Keratinocyte (primary cell): ENCODE data around the gene RNF207. TPM values are rescaled to one million over a fixed set of nuclear protein-coding genes. Genes with fewer than 3 reads are reported as not detected.

Experiments used
- DNase-seq: peaks from one replicate; pipeline ENCODE4 v3.0.0-alpha.2; 2011; ENCODE audit warnings: low read depth, missing footprints, low spot score
- FAIRE-seq: peaks from 2 replicates; lab custom pipeline; 2011; peaks lifted over from hg19 to GRCh38; lab: Jason Lieb, UNC
- H2AFZ ChIP-seq: 2 replicates; pipeline ENCODE4 v1.6.0; 2012; ENCODE audit warnings: low read length, control low read depth, inconsistent platforms; ENCODE audit not compliant: control insufficient read depth
- H3K27ac ChIP-seq: 2 replicates; pipeline ENCODE4 v1.5.1; 2011; ENCODE audit warnings: low read length; ENCODE audit not compliant: control insufficient read depth, insufficient read depth
- H3K27me3 ChIP-seq: 3 replicates; pipeline ENCODE4 v1.6.0; 2011; ENCODE audit warnings: low read length; ENCODE audit not compliant: control insufficient read depth, insufficient read depth; ENCODE audit errors: extremely low read depth
- H3K36me3 ChIP-seq, 2 experiments: 2 replicates in 1 of 2; 3 replicates in 1 of 2; pipeline ENCODE4 v1.5.1; 2011; ENCODE audit warnings: low read length in 2 of 2, mild to moderate bottlenecking in 1 of 2; ENCODE audit not compliant: control insufficient read depth in 2 of 2, insufficient read depth in 2 of 2; ENCODE audit errors: extremely low read depth in 1 of 2
- H3K4me1 ChIP-seq: 3 replicates; pipeline ENCODE4 v1.5.1; 2011; ENCODE audit warnings: low read length; ENCODE audit not compliant: control insufficient read depth, insufficient read depth; ENCODE audit errors: extremely low read depth
- H3K4me2 ChIP-seq: 3 replicates; pipeline ENCODE4 v1.6.0; 2011; ENCODE audit warnings: low read depth, low read length; ENCODE audit not compliant: control insufficient read depth, insufficient read depth; ENCODE audit errors: extremely low read depth
- H3K4me3 ChIP-seq, 3 experiments: fragments of 200-600 bp in 1 of 3; sonication (generic) in 1 of 3; 2 replicates in 2 of 3; 3 replicates in 1 of 3; pipeline ENCODE4 v1.5.1; 2011 to 2016; ENCODE audit warnings: low read length in 3 of 3, mild to moderate bottlenecking in 3 of 3, control low read depth in 2 of 3, inconsistent platforms in 1 of 3, low read depth in 1 of 3, mixed read lengths in 1 of 3, mixed run types in 1 of 3, moderate library complexity in 1 of 3; ENCODE audit not compliant: control insufficient read depth in 2 of 3, insufficient read depth in 2 of 3; ENCODE audit errors: extremely low read depth in 1 of 3
- H3K79me2 ChIP-seq: 2 replicates; pipeline ENCODE4 v1.6.0; 2012; ENCODE audit warnings: low read length; ENCODE audit not compliant: control insufficient read depth, insufficient read depth
- H3K9ac ChIP-seq: 3 replicates; pipeline ENCODE4 v1.6.0; 2011; ENCODE audit warnings: low read length; ENCODE audit not compliant: control insufficient read depth, insufficient read depth; ENCODE audit errors: extremely low read depth
- H3K9me1 ChIP-seq: 3 replicates; pipeline ENCODE4 v1.6.0; 2011; ENCODE audit warnings: low read length; ENCODE audit not compliant: control insufficient read depth, insufficient read depth; ENCODE audit errors: extremely low read depth
- H3K9me3 ChIP-seq: 2 replicates; pipeline ENCODE4 v1.5.1; 2012; ENCODE audit warnings: low read depth, low read length; ENCODE audit not compliant: control insufficient read depth
- H4K20me1 ChIP-seq: 3 replicates; pipeline ENCODE4 v1.6.0; 2011; ENCODE audit warnings: low read length; ENCODE audit not compliant: control insufficient read depth, insufficient read depth; ENCODE audit errors: extremely low read depth
- CTCF ChIP-seq, 3 experiments: IDR thresholded peaks in 1 of 3; conservative IDR thresholded peaks in 1 of 3; optimal IDR thresholded peaks in 1 of 3; 2 replicates in 2 of 3; 3 replicates in 1 of 3; pipeline versions ENCODE3 to v1.5.1; 2011; ENCODE audit warnings: low read length in 3 of 3, mild to moderate bottlenecking in 3 of 3, moderate library complexity in 2 of 3, control low read depth in 1 of 3, inconsistent platforms in 1 of 3; ENCODE audit not compliant: insufficient read depth in 2 of 3; ENCODE audit errors: extremely low read depth in 1 of 3
- EZH2 ChIP-seq: IDR thresholded peaks from one replicate; pipeline ENCODE4 v1.6.1; 2012; ENCODE audit warnings: inconsistent platforms, mild to moderate bottlenecking, low read length, moderate library complexity
- dilution Hi-C: fragments of 300-500 bp; cut with MboI; formaldehyde crosslinking; loops from one replicate; pipeline ENCODE4 v1.7.0; 2020; ENCODE audit warnings: low sequenced_read_pairs; ENCODE audit not compliant: extremely low pct_ligation_motif_present
- polyA plus RNA-seq, 5 experiments: library from polyadenylated mRNA; depleted of rRNA in 3 of 5; stranded (reverse) in 3 of 5; stranded (forward) in 1 of 5; unstranded in 1 of 5; fragments of >200 nt; gene quantifications; 1 replicate in 1 of 5; 2 replicates in 3 of 5; 3 replicates in 1 of 5; pipeline versions ENCODE4 v1.2.1 to v1.2.3, GENCODE V29; 2011 to 2012; ENCODE audit warnings: missing spikeins in 2 of 5, low read depth in 1 of 5, low replicate concordance in 1 of 5

The RNF207 gene
- polyA plus RNA-seq, 1 donor (not counting 4 experiments of a cell fraction or from before 2014, with no cell fraction given), result 6.1 TPM

- FAIRE-seq, result no peak
- Histone ChIP-seq H2AFZ (no peak overlapping the region), H4K20me1 (no peaks in the 10 kb centered on the region), H3K79me2 (peaks cover 25% of the 10 kb centered on the region), H3K9me1 (no peaks in the 10 kb centered on the region), H3K27me3 (no peaks in the 10 kb centered on the region), H3K9ac (no peak overlapping the region), H3K27ac (no peak overlapping the region), H3K9me3 (no peaks in the 10 kb centered on the region), H3K36me3 (peaks cover 16 to 20% of the 10 kb centered on the region in 2 experiments), H3K4me2 (no peak overlapping the region), H3K4me1 (peaks cover 9% of the 10 kb centered on the region), H3K4me3 (no peak overlapping the region)
- no peak for TF ChIP-seq CTCF (optimal IDR thresholded peaks at IDR 0.05 in 1 of 3, IDR thresholded peaks at IDR 0.05 in 1 of 3, conservative IDR thresholded peaks at IDR 0.05 in 1 of 3; ENCODE audit: extremely low read depth in 1 of 3, insufficient read depth in 2 of 3, low read length in 3 of 3)
- TF ChIP-seq EZH2, result no peak
- dilution Hi-C loops, result no loop called here
- DNase-seq, result no peak
Observed at GRCh38 chr1:6233376-6233775, 27.5 kb downstream of the RNF207 start.

GRCh38 chr1:6234502-6235295, 28.8 kb downstream of the RNF207 start:
- Histone ChIP-seq H3K9ac (peak overlapping the region; percentile 82), H3K79me2 (peaks cover 25% of the 10 kb centered on the region), H3K4me2 (peak overlapping the region; percentile 94), H3K27me3 (no peaks in the 10 kb centered on the region), H2AFZ (peak overlapping the region; percentile 33), H4K20me1 (no peaks in the 10 kb centered on the region), H3K4me1 (peaks cover 9% of the 10 kb centered on the region), H3K4me3 (peak overlapping the region; percentile 72 to 87 (median 77)), H3K9me3 (no peaks in the 10 kb centered on the region), H3K36me3 (peaks cover 16 to 20% of the 10 kb centered on the region in 2 experiments), H3K9me1 (no peaks in the 10 kb centered on the region), H3K27ac (peak overlapping the region; percentile 48)
- DNase-seq (no peak), FAIRE-seq (no peak)
- dilution Hi-C loops, result no loop called here
- TF ChIP-seq EZH2, result no peak
- TF ChIP-seq CTCF (optimal IDR thresholded peaks at IDR 0.05 in 1 of 3, IDR thresholded peaks at IDR 0.05 in 1 of 3, conservative IDR thresholded peaks at IDR 0.05 in 1 of 3; ENCODE audit: extremely low read depth in 1 of 3, insufficient read depth in 2 of 3, low read length in 3 of 3), result no peak
